ENCODE data around the gene ZNF397.
"Not testable (repeated sequence)": the region's sequence is repeated elsewhere in the genome, so short reads cannot be mapped to it uniquely, and the experiment has no call there.

DNA sequence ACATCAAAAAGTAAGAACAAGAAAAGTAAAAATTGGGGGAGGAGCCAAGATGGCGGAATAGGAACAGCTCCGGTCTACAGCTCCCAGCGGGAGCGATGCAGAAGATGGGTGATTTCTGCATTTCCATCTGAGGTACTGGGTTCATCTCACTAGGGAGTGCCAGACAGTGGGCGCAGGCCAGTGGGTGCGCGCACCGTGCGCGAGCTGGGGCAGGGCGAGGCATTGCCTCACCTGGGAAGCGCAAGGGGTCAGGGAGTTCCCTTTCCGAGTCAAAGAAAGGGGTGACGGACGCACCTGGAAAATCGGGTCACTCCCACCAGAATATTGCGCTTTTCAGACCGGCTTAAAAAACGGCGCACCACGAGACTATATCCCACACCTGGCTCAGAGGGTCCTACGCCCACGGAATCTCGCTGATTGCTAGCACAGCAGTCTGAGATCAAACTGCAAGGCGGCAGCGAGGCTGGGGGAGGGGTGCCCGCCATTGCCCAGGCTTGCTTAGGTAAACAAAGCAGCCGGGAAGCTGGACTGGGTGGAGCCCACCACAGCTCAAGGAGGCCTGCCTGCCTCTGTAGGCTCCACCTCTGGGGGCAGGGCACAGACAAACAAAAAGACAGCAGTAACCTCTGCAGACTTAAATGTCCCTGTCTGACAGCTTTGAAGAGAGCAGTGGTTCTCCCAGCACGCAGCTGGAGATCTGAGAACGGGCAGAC lies 34.9 kb upstream of the ZNF397 start:
- not testable (repeated sequence) for TF ChIP-seq CTCF (IDR thresholded peaks at IDR 0.05); SIN3A (IDR thresholded peaks at IDR 0.05; ENCODE audit: borderline replicate concordance, insufficient read depth, low read depth, low read length)
